ENCODE data around the gene S100PBP. TPM values are rescaled to one million over a fixed set of nuclear protein-coding genes. Genes with fewer than 3 reads are reported as not detected.

The S100PBP gene
- total RNA-seq, 4 donors from 2014 or later, result 25.4 to 46.9 (median 29.8) TPM

- peaks cover 28% of the 10 kb centered on the region for H3K27me3 ChIP-seq
These were observed 63.8 kb downstream of the S100PBP start for GRCh38 chr1:32881291-32881690.

GRCh38 chr1:32881871-32882850, 64.7 kb downstream of the S100PBP start:
- TF ChIP-seq POLR2A (IDR thresholded peaks at IDR 0.05) (no peak), EP300 (IDR thresholded peaks at IDR 0.05) (no peak), CTCF (IDR thresholded peaks at IDR 0.05) (no peak), POLR2AphosphoS5 (IDR thresholded peaks at IDR 0.05) (no peak)
- Histone ChIP-seq H3K36me3 (no peaks in the 10 kb centered on the region), H3K9me3 (no peaks in the 10 kb centered on the region), H3K4me3 (no peak overlapping the region), H3K27me3 (peaks cover 37% of the 10 kb centered on the region), H3K27ac (peak overlapping the region in 1 of 4 donors; percentile 43), H3K4me1 (peaks cover 0 to 44% (median 16%) of the 10 kb centered on the region in 3 donors)
- ATAC-seq, result no peak
- WGBS, 2 donors (ENCODE audit: low coverage in 1 of 2), result 22 to 34% methylated on average over 9 to 10 of the region's 22 CpGs

More at GRCh38 chr1:32881291-32881690, 63.8 kb downstream of the S100PBP start:
- no peak for ATAC-seq
- no peak overlapping the region for H3K27ac ChIP-seq
- peaks cover 0 to 44% (median 13%) of the 10 kb centered on the region in 3 donors for H3K4me1 ChIP-seq
- TF ChIP-seq CTCF (IDR thresholded peaks at IDR 0.05) (no peak), POLR2A (IDR thresholded peaks at IDR 0.05) (no peak), POLR2AphosphoS5 (IDR thresholded peaks at IDR 0.05) (no peak), EP300 (IDR thresholded peaks at IDR 0.05) (no peak)
- 69 to 88% methylated on average over 3 to 5 of the region's 5 CpGs for WGBS, 2 donors (ENCODE audit: low coverage in 1 of 2)
- H3K9me3 ChIP-seq, result no peaks in the 10 kb centered on the region
- no peak overlapping the region for H3K4me3 ChIP-seq
- H3K36me3 ChIP-seq, result no peaks in the 10 kb centered on the region

GRCh38 chr1:32883338-32884031, 66.0 kb downstream of the S100PBP start:
- 96% methylated on average over 4 of the region's 7 CpGs; no CpG with 5 or more reads in 1 of the 2 donors for WGBS, 2 donors (ENCODE audit: low coverage in 1 of 2)
- ATAC-seq, result no peak

GRCh38 chr1:32884032-32884372, 66.5 kb downstream of the S100PBP start:
- TF ChIP-seq EP300 (IDR thresholded peaks at IDR 0.05) (no peak), POLR2AphosphoS5 (IDR thresholded peaks at IDR 0.05) (no peak), CTCF (IDR thresholded peaks at IDR 0.05) (no peak), POLR2A (IDR thresholded peaks at IDR 0.05) (no peak)
- WGBS, 2 donors (ENCODE audit: low coverage in 1 of 2), result 60% methylated on average over 1 of the region's 4 CpGs; no CpG with 5 or more reads in 1 of the 2 donors
- Histone ChIP-seq H3K36me3 (no peaks in the 10 kb centered on the region), H3K4me3 (no peak overlapping the region), H3K4me1 (peaks cover 0 to 31% (median 12%) of the 10 kb centered on the region in 3 donors), H3K27me3 (peaks cover 55% of the 10 kb centered on the region), H3K27ac (no peak overlapping the region), H3K9me3 (no peaks in the 10 kb centered on the region)
- no peak for ATAC-seq

More at GRCh38 chr1:32883338-32884031, 66.0 kb downstream of the S100PBP start:
- Histone ChIP-seq H3K9me3 (no peaks in the 10 kb centered on the region), H3K27ac (no peak overlapping the region), H3K36me3 (no peaks in the 10 kb centered on the region), H3K4me1 (peaks cover 0 to 31% (median 12%) of the 10 kb centered on the region in 3 donors), H3K27me3 (peaks cover 50% of the 10 kb centered on the region), H3K4me3 (no peak overlapping the region)
- no peak for TF ChIP-seq CTCF (IDR thresholded peaks at IDR 0.05)
- TF ChIP-seq EP300 (IDR thresholded peaks at IDR 0.05), result no peak
- TF ChIP-seq POLR2A (IDR thresholded peaks at IDR 0.05), result no peak
- TF ChIP-seq POLR2AphosphoS5 (IDR thresholded peaks at IDR 0.05), result no peak
